ENCODE results near the gene CCR9.
A peak's percentile ranks its signal among the peaks of the same experiment; 100 is the strongest.

Gene CCR9

DNA sequence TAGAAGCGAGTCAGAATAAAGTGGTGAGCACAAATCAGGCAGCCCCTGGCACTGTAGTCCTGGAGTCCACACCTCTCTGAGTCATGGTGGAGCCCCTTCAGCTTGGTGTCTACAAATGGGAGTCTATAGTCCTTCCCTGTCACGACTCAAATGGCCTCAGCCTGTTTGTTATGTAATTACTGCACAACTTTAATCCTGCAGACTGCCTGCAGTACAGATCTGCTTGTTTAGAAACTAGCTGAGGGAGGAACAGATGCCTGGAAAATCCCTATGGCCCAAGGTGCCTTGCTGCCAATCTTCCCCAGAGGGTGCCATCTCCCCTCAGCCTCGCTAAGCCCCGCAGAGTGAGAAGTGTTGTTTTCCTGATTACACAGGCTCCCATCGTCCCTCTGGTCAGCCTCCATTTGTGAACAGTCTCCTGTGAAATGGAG is 53.0 kb downstream of the CCR9 start:
- no peak for DNase-seq

DNA sequence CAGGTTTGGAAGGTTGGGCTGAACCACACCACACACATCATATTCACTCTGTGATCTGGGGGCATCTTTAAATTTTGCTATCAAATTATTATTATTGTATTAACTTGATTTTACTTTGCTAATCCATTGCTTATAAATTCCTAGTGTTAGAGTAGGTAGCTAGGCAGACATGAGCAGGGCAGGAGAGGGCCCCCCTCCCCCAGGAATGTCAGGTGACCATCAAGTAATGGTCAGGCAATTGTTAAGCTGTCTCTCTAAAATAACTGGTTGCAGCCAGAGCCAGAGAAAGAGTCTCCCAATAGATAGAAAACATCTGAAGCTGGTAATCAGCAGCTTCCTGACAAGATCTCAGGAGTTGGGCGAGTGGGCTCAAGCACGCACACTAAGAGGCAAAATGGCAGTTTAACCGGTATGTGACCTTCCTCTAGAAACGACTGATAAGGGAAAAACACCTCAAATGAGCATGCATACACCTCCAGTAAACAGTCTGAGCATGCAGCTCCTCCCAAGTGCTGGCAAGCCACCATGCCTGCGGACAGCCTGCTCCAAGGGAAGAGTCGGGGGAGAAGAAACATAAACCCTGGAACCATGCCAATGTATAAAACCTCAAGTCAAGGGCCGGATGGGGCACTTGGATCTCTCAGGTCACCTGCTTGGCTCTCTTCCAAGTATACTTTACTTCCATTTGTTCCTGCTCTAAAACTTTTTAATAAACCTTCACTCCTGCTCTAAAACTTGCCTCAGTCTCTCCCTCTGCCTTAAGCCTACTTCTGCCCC is 53.8 kb downstream of the CCR9 start:
- peak; percentile 14 for DNase-seq

DNA sequence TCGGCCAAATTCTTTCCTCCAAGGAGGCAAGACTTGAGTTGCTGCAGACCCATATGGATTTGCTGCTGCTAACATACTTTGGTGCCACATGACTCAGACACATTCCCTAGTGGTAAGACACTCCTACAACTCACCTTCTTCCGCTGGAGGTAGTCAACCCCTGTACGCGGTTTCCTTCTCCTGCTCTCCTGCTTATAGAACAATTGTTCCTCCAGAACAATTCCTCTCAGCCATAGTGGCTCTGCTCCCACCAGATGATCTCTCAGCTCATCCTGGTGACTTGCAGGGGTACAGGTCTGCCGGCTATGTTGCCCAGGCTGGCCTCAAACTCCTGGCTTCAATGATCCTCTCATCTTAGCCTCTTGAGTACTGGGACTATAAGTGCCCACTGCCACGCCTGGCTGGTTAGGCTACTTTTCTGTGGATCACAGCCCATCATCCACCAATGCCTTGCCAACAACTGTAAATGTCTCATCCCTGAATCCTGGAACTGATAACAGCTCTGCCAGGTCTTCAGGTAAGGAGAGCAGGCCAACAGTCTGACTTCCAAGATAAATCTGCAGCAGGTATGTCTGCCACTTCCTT is 54.5 kb downstream of the CCR9 start:
- no peak for DNase-seq

DNA sequence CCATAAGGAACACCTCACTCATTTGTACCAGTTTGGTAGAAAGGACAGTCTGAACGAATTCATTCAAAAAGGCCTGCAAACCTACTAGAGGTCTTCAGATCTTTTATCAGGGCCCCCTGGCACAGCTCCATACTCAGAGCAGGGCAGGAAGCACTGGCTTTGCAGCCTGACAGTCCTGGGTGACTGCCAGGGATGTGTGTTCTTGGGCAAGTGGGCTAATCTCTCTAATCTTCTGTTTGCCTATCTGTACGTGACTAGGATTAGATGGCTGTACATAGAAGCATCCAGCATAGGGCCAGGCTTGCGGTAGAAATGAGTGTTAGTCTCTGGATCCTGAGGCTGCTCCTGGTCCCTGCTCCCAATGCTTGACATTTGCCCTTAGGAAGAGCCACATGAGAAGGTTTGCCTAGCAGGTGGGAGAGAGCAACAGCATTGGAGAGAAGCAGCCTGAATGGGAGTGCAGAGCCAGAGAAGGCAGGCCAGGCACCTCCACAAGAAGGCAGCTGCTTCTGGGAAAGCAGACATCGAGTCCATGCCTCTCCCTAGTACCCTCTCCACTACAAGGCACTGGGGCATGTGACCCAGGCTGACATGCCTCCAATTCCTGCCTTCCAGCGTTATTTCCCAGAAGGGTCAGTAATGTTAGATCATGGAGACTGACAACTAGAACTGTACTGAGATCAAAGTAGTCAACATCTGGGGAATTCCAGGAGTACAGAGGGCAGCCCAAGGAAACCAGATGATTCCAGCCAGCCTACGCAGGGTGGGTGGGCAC is 55.9 kb downstream of the CCR9 start:
- DNase-seq, result no peak

DNA sequence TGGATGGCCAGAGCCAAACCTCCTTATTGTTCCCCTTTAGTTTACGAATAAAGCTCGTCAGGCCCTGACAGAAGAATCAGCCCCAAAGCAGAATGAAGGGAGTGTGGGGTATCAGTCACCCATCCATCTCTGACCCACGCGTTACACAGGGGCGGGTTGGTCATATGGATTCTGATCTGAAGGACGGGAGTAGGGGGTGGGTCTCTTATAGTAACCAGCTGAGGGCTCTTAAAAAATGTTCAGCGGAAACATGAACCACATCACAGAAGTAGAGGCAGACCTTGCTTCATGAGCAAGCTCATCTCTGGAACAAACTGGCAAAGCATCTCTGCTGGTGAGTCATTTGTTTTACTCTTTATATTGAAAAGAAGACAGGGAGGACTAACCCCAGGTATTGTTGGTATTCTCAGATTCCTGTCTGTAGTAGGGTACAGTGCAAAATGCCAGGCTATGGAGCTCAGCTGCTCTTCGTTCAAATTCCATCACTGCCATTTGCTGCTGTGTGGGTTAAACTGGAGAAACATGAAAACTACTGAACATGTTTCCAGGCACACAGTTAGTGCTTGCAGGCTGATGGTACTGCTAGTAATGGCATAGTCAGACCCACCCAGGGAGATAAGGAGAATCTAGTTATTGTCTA is 57.0 kb downstream of the CCR9 start, which contains the start of gene CXCR6:
TSS of gene CXCR6 (plus strand) at position 258 of the 640 bp plus-strand sequence. CDS start 3,018 bp downstream, outside the sequence.
- DNase-seq, result no peak

DNA sequence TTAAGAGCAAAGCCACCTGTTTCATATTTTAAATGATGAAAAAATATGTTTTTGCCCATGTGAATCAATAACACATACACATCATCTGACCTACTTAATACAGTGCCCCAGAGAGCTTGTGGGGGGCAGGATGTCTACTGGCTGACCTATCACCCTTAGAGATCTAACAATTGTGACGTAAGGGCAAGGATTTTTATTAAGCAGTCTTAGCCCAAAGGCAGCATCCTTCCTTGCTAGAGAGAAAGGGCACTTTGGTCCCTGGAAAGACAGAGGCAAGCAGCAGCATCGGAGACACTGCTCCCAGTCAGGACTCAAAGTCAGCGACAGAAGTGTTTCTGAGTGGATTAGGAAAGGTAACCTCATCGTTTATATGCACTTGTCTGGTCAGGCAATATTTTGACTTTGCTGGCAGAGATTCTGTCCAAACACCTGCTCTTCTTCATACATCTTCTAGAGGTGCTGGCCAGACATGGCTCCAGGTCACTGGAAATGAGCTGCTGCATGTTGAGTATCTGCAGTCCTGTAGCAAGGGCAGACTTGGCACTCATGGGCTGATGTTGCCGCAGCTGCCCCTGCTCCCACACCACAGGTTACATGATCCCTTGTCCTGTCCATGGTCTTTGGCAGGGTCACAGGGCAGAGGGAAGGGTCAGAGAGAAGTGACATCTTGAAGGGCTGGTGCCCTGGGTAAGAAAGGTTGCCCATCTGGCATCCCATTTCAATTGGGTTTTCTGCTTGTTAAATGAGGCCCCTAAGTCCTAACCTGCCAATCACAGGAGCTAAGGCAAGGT is 58.7 kb downstream of the CCR9 start:
- no peak for DNase-seq

DNA sequence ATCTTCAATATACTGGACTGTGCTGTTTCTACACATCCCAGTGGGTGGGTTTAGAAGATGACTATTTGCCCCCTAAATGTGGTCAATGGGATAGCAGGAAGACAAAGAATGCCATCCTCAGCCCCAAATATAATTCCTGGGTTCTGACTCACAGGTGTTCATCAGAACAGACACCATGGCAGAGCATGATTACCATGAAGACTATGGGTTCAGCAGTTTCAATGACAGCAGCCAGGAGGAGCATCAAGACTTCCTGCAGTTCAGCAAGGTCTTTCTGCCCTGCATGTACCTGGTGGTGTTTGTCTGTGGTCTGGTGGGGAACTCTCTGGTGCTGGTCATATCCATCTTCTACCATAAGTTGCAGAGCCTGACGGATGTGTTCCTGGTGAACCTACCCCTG is 60.0 kb downstream of the CCR9 start:
- DNase-seq, result no peak

DNA sequence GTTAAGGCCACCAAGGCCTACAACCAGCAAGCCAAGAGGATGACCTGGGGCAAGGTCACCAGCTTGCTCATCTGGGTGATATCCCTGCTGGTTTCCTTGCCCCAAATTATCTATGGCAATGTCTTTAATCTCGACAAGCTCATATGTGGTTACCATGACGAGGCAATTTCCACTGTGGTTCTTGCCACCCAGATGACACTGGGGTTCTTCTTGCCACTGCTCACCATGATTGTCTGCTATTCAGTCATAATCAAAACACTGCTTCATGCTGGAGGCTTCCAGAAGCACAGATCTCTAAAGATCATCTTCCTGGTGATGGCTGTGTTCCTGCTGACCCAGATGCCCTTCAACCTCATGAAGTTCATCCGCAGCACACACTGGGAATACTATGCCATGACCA is 60.5 kb downstream of the CCR9 start:
- DNase-seq, result no peak

DNA sequence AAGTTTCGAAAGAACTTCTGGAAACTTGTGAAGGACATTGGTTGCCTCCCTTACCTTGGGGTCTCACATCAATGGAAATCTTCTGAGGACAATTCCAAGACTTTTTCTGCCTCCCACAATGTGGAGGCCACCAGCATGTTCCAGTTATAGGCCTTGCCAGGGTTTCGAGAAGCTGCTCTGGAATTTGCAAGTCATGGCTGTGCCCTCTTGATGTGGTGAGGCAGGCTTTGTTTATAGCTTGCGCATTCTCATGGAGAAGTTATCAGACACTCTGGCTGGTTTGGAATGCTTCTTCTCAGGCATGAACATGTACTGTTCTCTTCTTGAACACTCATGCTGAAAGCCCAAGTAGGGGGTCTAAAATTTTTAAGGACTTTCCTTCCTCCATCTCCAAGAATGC is 61.0 kb downstream of the CCR9 start:
- DNase-seq, result no peak

DNA sequence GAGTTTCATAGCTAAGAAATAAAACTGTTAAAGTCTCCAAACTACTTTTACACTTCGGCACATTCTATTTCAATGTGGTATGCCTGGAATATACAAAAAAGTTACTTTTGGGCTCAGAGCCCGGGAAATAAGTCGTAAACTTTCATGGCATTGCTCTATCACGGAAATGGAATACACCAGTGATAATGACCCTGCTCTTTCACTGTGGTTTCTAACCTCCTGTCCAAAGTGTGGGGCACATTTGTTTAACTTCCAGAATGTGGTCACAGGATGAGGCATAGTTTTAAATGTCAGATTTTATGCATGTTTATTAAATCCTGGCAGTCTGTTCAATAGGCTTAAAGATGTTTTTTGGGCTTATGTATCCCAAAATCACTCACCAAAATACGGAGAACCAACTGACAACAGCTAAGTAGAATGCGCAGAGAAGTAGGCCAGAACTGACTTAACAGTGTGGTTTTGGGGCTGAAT is 62.0 kb downstream of the CCR9 start:
- no peak for DNase-seq

DNA sequence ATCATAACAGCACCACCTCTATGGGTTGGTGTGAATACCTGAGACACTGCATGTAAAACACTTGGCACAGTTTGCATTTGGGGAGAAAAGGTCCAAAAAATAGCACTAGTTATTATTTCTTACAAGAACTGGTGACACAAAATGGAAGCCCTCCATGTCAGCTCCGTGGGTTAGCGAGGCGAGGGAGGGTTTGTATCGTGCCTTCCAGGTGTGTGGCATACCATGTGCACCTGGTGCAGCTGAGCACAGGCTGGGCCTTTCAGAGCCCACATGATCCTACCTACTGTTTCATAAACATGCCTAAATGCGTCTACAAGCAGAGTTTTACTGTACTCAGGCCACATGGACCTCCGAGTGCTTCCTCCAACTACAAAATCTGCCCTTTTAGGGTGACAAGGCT is 62.5 kb downstream of the CCR9 start:
- no peak for DNase-seq

DNA sequence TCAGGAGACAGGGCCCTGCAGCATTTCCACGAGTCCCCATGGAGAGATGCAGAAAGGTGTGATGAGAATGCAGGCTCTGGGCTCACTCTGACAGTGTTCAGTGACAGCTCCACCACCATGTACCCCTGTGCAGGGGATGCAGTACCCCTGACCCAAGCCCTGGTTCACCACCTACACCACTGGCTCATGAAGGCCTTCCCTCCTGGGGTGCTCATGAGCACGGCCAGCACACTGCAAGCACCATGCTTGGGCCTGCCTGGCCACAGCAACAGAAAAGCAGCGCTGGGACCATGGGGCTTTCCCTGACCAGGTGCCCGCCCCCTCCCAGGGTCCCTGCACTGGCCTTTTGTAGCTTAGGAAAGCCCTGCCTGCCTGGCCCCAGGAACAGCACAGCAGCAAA is 63.1 kb downstream of the CCR9 start:
- no peak for DNase-seq

DNA sequence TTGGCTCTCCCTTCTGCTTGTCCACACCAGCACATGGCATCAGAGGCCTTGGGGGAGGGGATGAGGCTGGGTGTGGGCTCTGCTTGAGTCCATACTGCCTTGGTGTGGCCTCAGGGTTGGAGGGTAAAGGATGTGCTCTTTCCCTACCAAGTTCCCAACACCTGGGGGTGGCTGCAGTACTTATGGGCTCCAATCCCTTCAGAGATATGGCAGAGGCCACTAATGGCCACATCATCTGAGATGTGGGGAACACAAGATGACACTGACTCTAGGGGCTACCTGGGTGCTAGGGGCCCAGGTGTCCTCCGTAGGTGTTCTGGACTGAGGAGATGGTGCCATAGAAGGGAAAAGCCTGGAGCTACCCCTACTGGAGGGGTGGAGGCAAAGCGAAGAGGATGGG is 63.8 kb downstream of the CCR9 start:
- no peak for DNase-seq

DNA sequence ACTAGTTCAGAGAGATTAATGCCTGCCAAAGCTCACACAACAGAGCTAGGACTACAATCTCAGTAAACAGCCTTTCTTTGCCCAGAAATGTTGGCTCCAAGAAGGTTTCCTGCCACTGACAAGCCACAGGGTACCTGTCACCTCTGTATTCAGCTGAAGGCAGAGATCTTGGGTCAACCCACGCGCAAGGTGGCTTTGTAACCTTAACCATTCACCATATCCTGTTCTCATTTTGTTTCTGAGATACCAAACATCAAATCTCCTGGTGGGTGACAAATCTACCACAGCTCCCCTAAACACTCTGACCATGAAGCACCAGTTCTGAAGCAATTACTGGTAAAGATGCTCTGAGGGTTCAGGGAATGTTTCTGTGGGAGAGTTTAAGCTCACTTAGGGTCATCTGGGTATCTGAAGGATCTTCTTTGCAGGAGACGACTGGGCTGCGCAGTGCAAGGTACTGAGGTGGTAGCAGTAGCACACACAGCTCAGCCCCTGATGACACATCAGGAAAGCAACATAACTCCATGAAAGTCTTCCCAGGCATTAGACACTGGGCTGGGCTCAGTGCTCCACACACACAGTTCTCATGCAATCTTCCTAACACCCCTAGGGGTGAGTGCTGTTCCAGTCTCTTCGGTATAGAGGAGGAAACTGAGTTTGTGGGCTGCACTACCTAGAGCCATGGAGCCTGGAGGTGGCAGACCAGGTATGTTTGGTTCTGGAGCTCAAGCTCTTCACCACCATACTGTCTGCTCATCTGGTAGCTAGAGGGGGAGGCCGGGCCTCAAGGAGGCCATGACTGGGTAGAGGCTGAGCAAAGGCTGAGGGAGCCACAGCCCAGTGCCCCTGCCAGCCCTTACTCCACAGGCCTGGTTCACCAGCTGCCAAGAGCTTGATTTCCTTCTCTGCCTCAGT is 64.6 kb downstream of the CCR9 start:
- no peak for DNase-seq

DNA sequence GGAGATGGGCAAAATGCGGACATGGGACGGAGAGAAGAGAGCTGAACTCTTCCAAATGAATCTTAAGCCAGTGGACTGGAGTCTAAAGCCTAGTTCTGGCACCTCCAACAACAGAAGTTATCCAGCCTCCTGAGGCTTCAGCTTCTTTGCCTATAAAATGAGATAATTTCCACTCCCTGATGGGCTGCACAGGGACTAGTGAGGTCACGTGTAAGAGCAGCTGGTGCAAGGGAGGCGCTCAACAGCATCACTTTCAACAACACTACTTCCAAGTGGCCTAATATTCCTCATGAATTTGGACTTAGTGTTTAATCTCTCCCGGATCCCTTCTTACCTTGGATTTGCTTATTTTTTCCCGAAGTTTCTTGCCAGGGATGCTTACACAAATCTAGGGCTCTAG is 65.6 kb downstream of the CCR9 start:
- DNase-seq, result no peak

DNA sequence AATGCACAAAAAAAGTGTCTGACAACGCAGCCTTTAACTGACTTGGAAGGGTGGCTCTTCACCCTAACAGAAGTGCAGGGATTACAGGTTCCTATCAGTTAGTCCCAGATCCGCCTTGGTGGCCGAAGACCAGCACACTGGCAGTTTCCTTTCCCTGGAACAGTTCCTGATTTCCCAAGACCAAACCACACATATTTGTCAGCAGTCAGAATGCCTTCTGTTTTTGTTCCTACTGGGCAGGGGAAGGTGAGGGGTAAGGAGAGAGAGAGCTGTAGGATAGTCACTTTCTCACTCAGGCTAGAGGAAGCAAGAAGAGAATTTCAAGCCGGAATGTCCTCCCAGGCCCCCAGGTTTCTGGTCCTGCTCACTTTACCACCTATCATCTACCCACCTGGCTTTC is 66.1 kb downstream of the CCR9 start:
- DNase-seq, result no peak

Measured in NCI-H510A (cell line).